Heart left ventricle (tissue), 16 donors: ENCODE measurements around the gene IQSEC1. TPM values are rescaled to one million over a fixed set of nuclear protein-coding genes. Genes with fewer than 3 reads are reported as not detected.

Source experiments
- ATAC-seq, 4 donors: fragments of 200-7000 bp; cut with Tn5 transposase; one replicate each; pipeline ENCODE4 v1.9.1; 2020 to 2022; ENCODE audit warnings: moderate library complexity in 4 of 4, mild to moderate bottlenecking in 3 of 4, moderate number of reproducible peaks in 1 of 4
- DNase-seq, 5 donors: peaks; one replicate each; pipeline ENCODE4 v3.0.0-alpha.2; 2020
- H3K27ac ChIP-seq, 12 donors: fragments of 200-600 bp; sonication (generic) in 4 of 12; one replicate each; pipeline versions ENCODE4 v1.5.0 to v1.8.0; 2016 to 2022; ENCODE audit warnings: mild to moderate bottlenecking in 2 of 12
- H3K27me3 ChIP-seq, 9 donors: fragments of 200-600 bp; sonication (generic) in 2 of 9; one replicate each; pipeline versions ENCODE4 v1.5.1 to v1.8.0; 2016 to 2022; ENCODE audit warnings: mild to moderate bottlenecking in 3 of 9
- H3K36me3 ChIP-seq, 9 donors: fragments of 200-600 bp; sonication (generic) in 2 of 9; one replicate each; pipeline versions ENCODE4 v1.5.0 to v1.8.0; 2018 to 2022; ENCODE audit warnings: mild to moderate bottlenecking in 2 of 9
- H3K4me1 ChIP-seq, 12 donors: fragments of 200-600 bp; sonication (generic) in 4 of 12; one replicate each; pipeline versions ENCODE4 v1.5.0 to v1.8.0; 2016 to 2022; ENCODE audit warnings: mild to moderate bottlenecking in 3 of 12
- H3K4me3 ChIP-seq, 12 donors: fragments of 200-600 bp; sonication (generic) in 4 of 12; one replicate each; pipeline versions ENCODE4 v1.5.0 to v1.8.0; 2017 to 2022; ENCODE audit warnings: mild to moderate bottlenecking in 9 of 12, moderate library complexity in 4 of 12
- H3K9me3 ChIP-seq, 12 donors: fragments of 200-600 bp; sonication (generic) in 4 of 12; one replicate each; pipeline versions ENCODE4 v1.5.0 to v1.8.0; 2016 to 2022; ENCODE audit warnings: mild to moderate bottlenecking in 1 of 12
- POLR2A ChIP-seq, 2 donors: fragments of 450-650 bp; IDR thresholded peaks; one replicate each; pipeline ENCODE4 v1.6.1; 2017; ENCODE audit warnings: antibody characterized with exemption in 2 of 2, mild to moderate bottlenecking in 2 of 2, moderate library complexity in 2 of 2
- WGBS, 4 donors: extraction: QIAGEN DNeasy Blood & Tissue Kit in 2 of 4; methylation state at CpG; one replicate each; pipeline versions ENCODE4 v1.1.5 to v1.1.7; 2013 to 2018; 5-methylcytosine and 5-hydroxymethylcytosine counted together
- intact Hi-C, 10 donors: fragments of 100-400 bp; cut with DNase I; formaldehyde crosslinking; loops; one replicate each; pipeline versions ENCODE4 v1.11.1 to v1.14.2; 2022
- polyA plus RNA-seq, 2 donors: library from polyadenylated mRNA; stranded (reverse); fragments of 200-250 nt; gene quantifications; one replicate each; pipeline ENCODE4 v1.2.3, GENCODE V29; 2013
- total RNA-seq, 9 donors: library from RNA; depleted of rRNA in 2 of 9; stranded (reverse); fragments of >200 nt in 2 of 9; fragmentation: NEBNext Ultra II Directional in 3 of 9; extraction: Animal tissue kit (Norgen Biotek cat#: 25700) in 3 of 9; gene quantifications; one replicate each; pipeline versions ENCODE4 v1.1.0 to v1.2.4, GENCODE V29; 2016 to 2023
- TF ChIP-seq, protein P1 (sequence below), 12 donors: fragments of 200-600 bp; sonication (generic) in 4 of 12; IDR thresholded peaks; one replicate each; pipeline versions ENCODE4 v1.5.0 to v1.8.0; 2018 to 2022; ENCODE audit warnings: antibody characterized with exemption in 12 of 12, mild to moderate bottlenecking in 5 of 12
- donor health status: ischemic (EF 13 %, LVEDD 7.1; RV severe dilation, severe dysfunction).
- donor health status: healthy with polysubstance abuse.
- donor health status: DM: no; HTN: yes; CAD: no.
- donor health status: DM: no; HTN: no; CAD: no.
- donor health status: ischemic (EF 25% LVEDD 6.9; RV normal size, moderate dysfunction).
- donor health status: ischemic (EF 25% LVEDD 5.7; RV mildly dilated, moderate dysfunction).
- donor health status: healthy.
- donor health status: DM: yes; HTN: yes; CAD: no.
- donor health status: ischemic (EF 35%, LVEDD 5.7; RV mildly dilated, moderate dysfunction).
- donor health status: nonischemic (EF 11% LVEDD 7.7; RV severe dilation, severe dysfunction).
- donor health status: DM: yes; HTN: yes; CAD: no.
- donor health status: PGD.
- donor health status: ischemic (EF 29% LVEDD 5.4; RV normal size, mild dysfunction).
- donor health status: nonischemic (EF 23%, LVEDD 6.1; RV moderate dilation, normal function).

IQSEC1 gene
- total and polyA plus RNA-seq, 11 donors = 28.8 to 79.1 (median 62.2) TPM

DNA sequence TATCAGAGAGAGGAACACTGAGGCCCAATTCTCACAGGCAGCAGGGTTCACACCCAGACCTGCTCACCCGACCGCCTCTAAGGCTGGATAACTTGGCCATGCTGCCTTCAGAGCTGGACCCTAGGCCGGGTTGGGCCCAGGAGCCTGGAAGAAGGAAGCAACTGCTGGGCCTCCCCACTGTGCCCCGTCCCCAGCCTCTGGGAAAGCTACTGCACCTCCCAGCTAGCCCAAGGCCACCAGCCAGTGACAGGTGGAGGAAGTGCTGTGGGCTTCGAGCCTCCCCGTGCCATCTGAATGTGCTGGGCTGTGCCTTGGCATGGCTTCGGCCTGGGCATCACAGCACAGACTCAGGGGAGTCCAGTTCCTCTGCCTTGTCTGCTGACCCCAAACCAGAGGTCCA, 169.3 kb downstream of the IQSEC1 start:
- WGBS, 4 donors = 95 to 97% (median 96%) methylated on average over 3 to 7 of the region's 7 CpGs
- TF ChIP-seq, protein P1, sequence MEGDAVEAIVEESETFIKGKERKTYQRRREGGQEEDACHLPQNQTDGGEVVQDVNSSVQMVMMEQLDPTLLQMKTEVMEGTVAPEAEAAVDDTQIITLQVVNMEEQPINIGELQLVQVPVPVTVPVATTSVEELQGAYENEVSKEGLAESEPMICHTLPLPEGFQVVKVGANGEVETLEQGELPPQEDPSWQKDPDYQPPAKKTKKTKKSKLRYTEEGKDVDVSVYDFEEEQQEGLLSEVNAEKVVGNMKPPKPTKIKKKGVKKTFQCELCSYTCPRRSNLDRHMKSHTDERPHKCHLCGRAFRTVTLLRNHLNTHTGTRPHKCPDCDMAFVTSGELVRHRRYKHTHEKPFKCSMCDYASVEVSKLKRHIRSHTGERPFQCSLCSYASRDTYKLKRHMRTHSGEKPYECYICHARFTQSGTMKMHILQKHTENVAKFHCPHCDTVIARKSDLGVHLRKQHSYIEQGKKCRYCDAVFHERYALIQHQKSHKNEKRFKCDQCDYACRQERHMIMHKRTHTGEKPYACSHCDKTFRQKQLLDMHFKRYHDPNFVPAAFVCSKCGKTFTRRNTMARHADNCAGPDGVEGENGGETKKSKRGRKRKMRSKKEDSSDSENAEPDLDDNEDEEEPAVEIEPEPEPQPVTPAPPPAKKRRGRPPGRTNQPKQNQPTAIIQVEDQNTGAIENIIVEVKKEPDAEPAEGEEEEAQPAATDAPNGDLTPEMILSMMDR (IDR thresholded peaks at IDR 0.05) = no peak
- TF ChIP-seq POLR2A (IDR thresholded peaks at IDR 0.05) = no peak
- H3K9me3 ChIP-seq = no peaks in the 10 kb centered on the region
- no peak overlapping the region for H3K4me3 ChIP-seq
- peaks cover 0 to 40% (median 24%) of the 10 kb centered on the region in 12 donors for H3K4me1 ChIP-seq
- intact Hi-C loops = loop anchor here in 1 of 10 donors (10.0 kb wide), 1 partner anchor 359 kb away; the partner anchor contains the start of gene MKRN2OS
- ATAC-seq (no peak), DNase-seq (peak in 3 of 5 donors; percentile 15 to 49 (median 21))
- peaks cover 0 to 98% (median 87%) of the 10 kb centered on the region in 9 donors for H3K36me3 ChIP-seq
- H3K27ac ChIP-seq = peak overlapping the region in 1 of 12 donors; percentile 64
- H3K27me3 ChIP-seq = no peaks in the 10 kb centered on the region

DNA sequence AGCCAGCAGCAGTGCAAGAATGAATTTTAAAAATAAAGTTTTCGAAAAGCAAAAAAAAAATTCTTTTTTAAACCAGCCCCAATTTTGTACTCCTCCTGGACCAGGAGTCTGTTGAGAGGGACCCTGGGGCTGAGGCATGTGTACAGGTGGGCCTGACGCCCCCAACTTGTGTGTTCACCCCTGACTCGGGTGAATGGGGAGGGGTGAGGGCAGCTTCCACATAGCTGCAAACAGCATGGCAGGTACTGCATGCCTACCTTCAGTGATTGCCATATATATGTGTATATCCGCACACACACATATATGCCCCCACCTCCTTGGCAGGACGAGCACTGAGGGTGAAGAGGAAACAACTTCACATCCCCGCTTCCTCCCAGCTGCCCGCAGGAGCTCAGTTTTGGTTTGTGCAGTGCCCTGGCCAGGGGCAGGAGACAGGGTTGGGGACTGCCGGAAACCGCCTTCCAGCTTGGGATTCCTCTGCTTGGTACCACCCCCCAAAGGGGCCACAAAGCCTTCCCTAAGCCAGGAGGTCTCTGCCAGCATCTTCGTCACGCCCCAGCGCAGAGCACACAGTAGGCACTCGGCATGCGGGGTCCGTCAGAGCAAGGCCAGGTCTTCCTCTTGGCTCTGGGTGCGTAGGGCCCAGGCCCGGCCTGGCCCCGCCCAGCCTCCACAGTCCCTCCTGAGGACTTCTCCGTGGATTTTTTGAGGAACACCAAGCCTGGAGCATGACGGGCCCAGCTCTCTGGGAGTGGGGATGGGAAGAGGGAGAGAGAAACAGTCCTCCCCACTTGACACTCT, 170.0 kb downstream of the IQSEC1 start:
- DNase-seq = peak in 3 of 5 donors; percentile 13 to 59 (median 16)
- TF ChIP-seq, protein P1 (IDR thresholded peaks at IDR 0.05) = no peak
- no peaks in the 10 kb centered on the region for H3K9me3 ChIP-seq
- H3K4me1 ChIP-seq = peaks cover 0 to 43% (median 24%) of the 10 kb centered on the region in 12 donors
- peaks cover 0 to 98% (median 87%) of the 10 kb centered on the region in 9 donors for H3K36me3 ChIP-seq
- intact Hi-C loops = loop anchor here in 1 of 10 donors (10.0 kb wide), 1 partner anchor 358 kb away; the partner anchor contains the start of gene MKRN2OS
- WGBS, 4 donors = 84 to 88% (median 86%) methylated on average over 15 to 20 of the region's 20 CpGs
- H3K27ac ChIP-seq = no peak overlapping the region
- H3K4me3 ChIP-seq = no peak overlapping the region
- no peak for ATAC-seq
- H3K27me3 ChIP-seq = no peaks in the 10 kb centered on the region

DNA sequence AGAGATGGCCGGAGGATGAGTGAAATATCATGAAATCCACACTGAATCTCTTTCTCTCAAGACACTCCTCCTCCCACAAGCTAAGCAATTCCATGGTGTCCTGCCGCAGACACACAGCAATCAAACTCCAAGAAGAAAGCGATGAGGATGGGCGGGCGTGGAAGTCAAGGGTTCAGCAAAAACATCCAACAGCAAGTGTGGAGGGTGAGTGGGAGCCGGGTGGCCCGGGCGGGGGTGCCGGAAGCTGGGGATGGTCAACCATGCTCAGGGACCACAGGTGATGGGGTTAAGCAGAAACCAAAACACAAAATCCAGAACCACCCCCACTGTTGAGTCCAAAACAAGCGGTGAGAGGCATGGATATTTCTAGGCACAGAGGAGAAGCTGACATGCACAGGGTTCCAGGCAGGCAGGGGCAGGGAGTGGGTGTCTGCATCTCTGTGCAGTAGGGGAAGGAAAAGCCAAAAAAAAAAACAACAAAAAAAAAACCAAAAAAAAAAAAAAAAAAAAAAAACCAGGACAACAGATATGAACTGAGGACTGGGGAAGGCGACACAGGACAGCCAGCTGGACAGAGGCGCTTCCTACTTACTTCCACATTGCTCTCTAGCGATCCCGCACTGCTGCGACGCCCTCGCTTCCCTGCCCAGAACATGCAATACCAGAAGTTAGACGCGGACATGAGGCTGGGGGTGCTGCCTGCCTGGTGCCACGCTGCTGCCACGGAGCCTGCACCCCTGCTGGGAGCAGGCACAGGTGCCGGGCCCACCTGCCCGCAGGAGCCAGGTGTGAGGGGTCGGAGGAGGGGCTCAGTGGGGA, 170.8 kb downstream of the IQSEC1 start:
- Histone ChIP-seq H3K4me1 (peaks cover 0 to 47% (median 24%) of the 10 kb centered on the region in 12 donors), H3K36me3 (peaks cover 0 to 95% (median 82%) of the 10 kb centered on the region in 9 donors), H3K27ac (no peak overlapping the region), H3K9me3 (no peaks in the 10 kb centered on the region), H3K4me3 (no peak overlapping the region), H3K27me3 (no peaks in the 10 kb centered on the region)
- 86 to 89% (median 87%) methylated on average over 24 of the region's 24 CpGs for WGBS, 4 donors
- intact Hi-C loops = loop anchor here in 1 of 10 donors (10.0 kb wide), 1 partner anchor 358 kb away; the partner anchor contains the start of gene MKRN2OS
- DNase-seq = peak in 3 of 5 donors; percentile 33 to 55 (median 39)
- ATAC-seq = no peak
- TF ChIP-seq POLR2A (IDR thresholded peaks at IDR 0.05) = no peak
- TF ChIP-seq, protein P1 (IDR thresholded peaks at IDR 0.05) = no peak
